Astrocyte of the spinal cord (primary cell): Measurements from ENCODE around the gene WWOX.

Experiments
- DNase-seq: peaks from one replicate; pipeline ENCODE4 v3.0.0; 2011; ENCODE audit warnings: low read depth, low spot score
- H3K4me3 ChIP-seq: 2 replicates; pipeline ENCODE4 v1.5.1; 2011; ENCODE audit warnings: low read depth, mild to moderate bottlenecking, low read length, moderate library complexity
- CTCF ChIP-seq: IDR thresholded peaks from 2 replicates; pipeline ENCODE4 v1.5.1; 2012; ENCODE audit warnings: low read depth, mild to moderate bottlenecking, low read length, inconsistent platforms
- in situ Hi-C: cut with HindIII; loops from 2 replicates; pipeline ENCODE4 v1.10.0; 2017; ENCODE audit warnings: low sequenced_read_pairs

WWOX gene

GRCh38 chr16:79191933-79192332 lies 1092.5 kb downstream of the WWOX start:
- no peak overlapping the region for H3K4me3 ChIP-seq
- in situ Hi-C loops: no loop called here
- TF ChIP-seq CTCF: no peak
- no peak for DNase-seq

GRCh38 chr16:79192904-79193303 lies 1093.5 kb downstream of the WWOX start:
- TF ChIP-seq CTCF: no peak
- no peak overlapping the region for H3K4me3 ChIP-seq
- in situ Hi-C loops: no loop called here
- no peak for DNase-seq

GRCh38 chr16:79194291-79194690 lies 1094.8 kb downstream of the WWOX start:
- no peak for TF ChIP-seq CTCF
- DNase-seq: no peak
- H3K4me3 ChIP-seq: no peak overlapping the region
- in situ Hi-C loops: no loop called here

GRCh38 chr16:79195938-79196337 lies 1096.5 kb downstream of the WWOX start:
- no peak for TF ChIP-seq CTCF
- no peak overlapping the region for H3K4me3 ChIP-seq
- in situ Hi-C loops: no loop called here
- DNase-seq: no peak

- in situ Hi-C loops: no loop called here
- DNase-seq: no peak
- no peak for TF ChIP-seq CTCF
- no peak overlapping the region for H3K4me3 ChIP-seq
Measured at GRCh38 chr16:79201436-79201835, 1102.0 kb downstream of the WWOX start.

- H3K4me3 ChIP-seq: no peak overlapping the region
- no peak for DNase-seq
- in situ Hi-C loops: no loop called here
- no peak for TF ChIP-seq CTCF
Measured at GRCh38 chr16:79202977-79203376, 1103.5 kb downstream of the WWOX start.

GRCh38 chr16:79204486-79204885 lies 1105.0 kb downstream of the WWOX start:
- no peak for TF ChIP-seq CTCF
- DNase-seq: no peak
- in situ Hi-C loops: no loop called here
- H3K4me3 ChIP-seq: no peak overlapping the region
